ENCODE results near the gene CYP19A1.
A peak's percentile ranks its signal among the peaks of the same experiment; 100 is the strongest.
"Not testable (repeated sequence)": the region's sequence is repeated elsewhere in the genome, so short reads cannot be mapped to it uniquely, and the experiment has no call there.

Gene CYP19A1

GRCh38 chr15:51284871-51285270 lies 53.5 kb downstream of the CYP19A1 start:
- TF ChIP-seq, protein P1, sequence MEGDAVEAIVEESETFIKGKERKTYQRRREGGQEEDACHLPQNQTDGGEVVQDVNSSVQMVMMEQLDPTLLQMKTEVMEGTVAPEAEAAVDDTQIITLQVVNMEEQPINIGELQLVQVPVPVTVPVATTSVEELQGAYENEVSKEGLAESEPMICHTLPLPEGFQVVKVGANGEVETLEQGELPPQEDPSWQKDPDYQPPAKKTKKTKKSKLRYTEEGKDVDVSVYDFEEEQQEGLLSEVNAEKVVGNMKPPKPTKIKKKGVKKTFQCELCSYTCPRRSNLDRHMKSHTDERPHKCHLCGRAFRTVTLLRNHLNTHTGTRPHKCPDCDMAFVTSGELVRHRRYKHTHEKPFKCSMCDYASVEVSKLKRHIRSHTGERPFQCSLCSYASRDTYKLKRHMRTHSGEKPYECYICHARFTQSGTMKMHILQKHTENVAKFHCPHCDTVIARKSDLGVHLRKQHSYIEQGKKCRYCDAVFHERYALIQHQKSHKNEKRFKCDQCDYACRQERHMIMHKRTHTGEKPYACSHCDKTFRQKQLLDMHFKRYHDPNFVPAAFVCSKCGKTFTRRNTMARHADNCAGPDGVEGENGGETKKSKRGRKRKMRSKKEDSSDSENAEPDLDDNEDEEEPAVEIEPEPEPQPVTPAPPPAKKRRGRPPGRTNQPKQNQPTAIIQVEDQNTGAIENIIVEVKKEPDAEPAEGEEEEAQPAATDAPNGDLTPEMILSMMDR (IDR thresholded peaks at IDR 0.05; ENCODE audit: low read depth, low read length) = no peak
- H3K4me3 ChIP-seq (replicated peaks in 1 of 2; ENCODE audit: low read depth in 2 of 2, low read length in 2 of 2) = no peak overlapping the region
- DNase-seq (ENCODE audit: low read depth in 2 of 2) = no peak

DNA sequence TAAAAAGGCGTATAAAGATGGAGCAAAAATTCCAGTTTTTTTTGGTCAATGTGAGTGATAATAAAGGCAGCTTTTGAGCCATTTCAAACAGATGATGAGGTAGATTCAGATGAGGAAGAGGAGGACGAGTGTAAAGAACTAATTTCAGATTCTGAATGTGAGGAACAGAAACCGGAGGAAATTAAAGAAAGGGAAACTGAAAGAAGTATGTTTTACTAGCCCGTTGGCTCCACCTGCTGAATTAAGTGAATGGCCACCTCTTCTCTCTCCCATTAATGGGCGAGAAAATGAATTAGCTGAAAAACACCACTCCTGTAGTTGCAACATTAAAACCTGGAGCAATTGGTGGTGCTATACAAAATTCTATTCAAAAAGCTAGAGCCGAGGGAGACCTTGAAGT lies 55.4 kb downstream of the CYP19A1 start:
- DNase-seq (ENCODE audit: low read depth in 2 of 2) = no peak
- TF ChIP-seq, protein P1 (IDR thresholded peaks at IDR 0.05; ENCODE audit: low read depth, low read length) = no peak
- H3K4me3 ChIP-seq (replicated peaks in 1 of 2; ENCODE audit: low read depth in 2 of 2, low read length in 2 of 2) = no peak overlapping the region

DNA sequence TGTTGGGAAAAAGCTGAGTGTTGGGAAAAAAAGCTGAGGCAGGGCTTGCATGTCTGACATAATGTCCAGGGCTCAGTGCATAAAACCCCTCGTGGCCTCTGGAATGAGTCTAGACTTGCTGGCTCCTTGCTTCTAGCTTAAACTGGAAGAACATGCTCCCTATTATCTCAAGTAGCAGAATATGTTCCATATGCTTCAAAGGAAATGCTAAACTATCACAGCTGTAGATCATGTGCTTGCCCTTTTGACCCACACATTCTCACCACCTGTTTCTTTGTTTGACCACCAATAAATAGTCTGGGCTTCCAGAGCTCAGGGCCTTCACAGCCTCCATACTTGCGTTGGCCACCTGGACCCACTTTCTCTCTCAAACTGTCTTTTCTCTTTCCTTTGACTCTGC lies 56.2 kb downstream of the CYP19A1 start:
- peak; percentile 32 to 44 for DNase-seq (ENCODE audit: low read depth in 2 of 2)
- H3K4me3 ChIP-seq (replicated peaks in 1 of 2; ENCODE audit: low read depth in 2 of 2, low read length in 2 of 2) = not testable (repeated sequence)

- no peak overlapping the region for H3K4me3 ChIP-seq (replicated peaks in 1 of 2; ENCODE audit: low read depth in 2 of 2, low read length in 2 of 2)
- peak; percentile 80 for DNase-seq (ENCODE audit: low read depth in 2 of 2)
- TF ChIP-seq, protein P1 (IDR thresholded peaks at IDR 0.05; ENCODE audit: low read depth, low read length) = peak; percentile 89
Observed at GRCh38 chr15:51281368-51281967, 56.9 kb downstream of the CYP19A1 start.

DNA sequence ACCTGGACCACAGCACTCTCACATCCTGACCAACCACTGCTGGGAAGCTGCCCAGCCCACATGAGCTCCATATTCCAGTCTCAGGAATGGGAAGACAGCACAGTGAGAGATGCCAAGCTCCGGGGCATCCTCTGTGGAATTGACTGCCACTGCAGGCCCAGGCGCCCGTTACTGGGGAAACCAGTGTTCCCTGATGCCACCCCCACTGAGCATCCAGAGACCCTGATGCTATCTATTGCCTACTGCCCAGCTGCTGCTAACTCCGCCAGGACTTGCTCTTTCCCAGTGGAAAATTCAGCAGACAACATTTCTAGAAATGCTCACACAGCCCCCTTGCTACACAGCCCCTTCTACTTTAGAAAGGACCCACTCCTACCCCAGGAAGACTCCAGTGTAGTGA lies 57.6 kb downstream of the CYP19A1 start:
- TF ChIP-seq, protein P1 (IDR thresholded peaks at IDR 0.05; ENCODE audit: low read depth, low read length) = no peak
- no peak overlapping the region for H3K4me3 ChIP-seq (replicated peaks in 1 of 2; ENCODE audit: low read depth in 2 of 2, low read length in 2 of 2)
- no peak for DNase-seq (ENCODE audit: low read depth in 2 of 2)

DNA sequence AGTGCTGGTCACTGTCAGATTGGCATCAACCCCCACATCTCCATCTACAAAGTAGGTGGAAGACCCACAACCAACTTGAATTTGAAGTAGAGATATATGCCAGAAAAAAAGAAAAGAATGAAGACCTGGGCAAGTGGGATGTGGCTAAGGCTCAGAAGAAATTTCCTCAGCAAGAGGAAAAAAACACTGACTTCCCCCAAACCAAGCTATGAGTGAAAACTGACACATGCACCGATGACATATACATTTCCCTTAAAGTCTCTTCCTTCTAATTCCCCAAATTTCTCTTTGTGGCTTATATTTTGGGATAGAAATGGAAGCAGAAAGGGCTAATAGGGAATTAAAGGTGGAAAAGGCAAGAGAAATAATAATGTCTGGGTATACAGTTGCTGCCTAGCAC lies 59.0 kb downstream of the CYP19A1 start:
- H3K4me3 ChIP-seq (replicated peaks in 1 of 2; ENCODE audit: low read depth in 2 of 2, low read length in 2 of 2) = no peak overlapping the region
- DNase-seq (ENCODE audit: low read depth in 2 of 2) = no peak
- TF ChIP-seq, protein P1 (IDR thresholded peaks at IDR 0.05; ENCODE audit: low read depth, low read length) = no peak

DNA sequence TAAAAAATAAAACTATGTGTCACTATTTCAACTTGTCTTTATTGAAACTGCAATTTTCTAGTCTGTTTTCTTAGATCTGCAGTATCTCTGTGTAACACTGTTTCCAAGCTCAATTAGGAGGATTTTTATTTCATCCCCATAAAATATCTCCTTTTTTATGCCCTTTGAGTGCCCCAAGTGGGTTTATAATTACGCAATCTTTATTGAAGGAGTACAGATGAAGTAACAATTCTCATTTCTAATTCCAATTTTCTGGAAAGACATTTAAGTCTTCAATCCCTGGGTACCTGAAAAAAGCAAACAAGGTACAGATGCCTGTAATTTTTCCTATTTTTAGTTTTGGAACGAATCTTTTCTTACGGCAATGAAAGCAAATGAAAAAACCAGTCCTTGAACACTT lies 61.3 kb downstream of the CYP19A1 start:
- no peak for DNase-seq (ENCODE audit: low read depth in 2 of 2)
- TF ChIP-seq, protein P1 (IDR thresholded peaks at IDR 0.05; ENCODE audit: low read depth, low read length) = no peak
- no peak overlapping the region for H3K4me3 ChIP-seq (replicated peaks in 1 of 2; ENCODE audit: low read depth in 2 of 2, low read length in 2 of 2)

Measured in cardiac fibroblast (primary cell).